Measurements from ENCODE around the gene HSD17B3. TPM values are rescaled to one million over a fixed set of nuclear protein-coding genes. Genes with fewer than 3 reads are reported as not detected.
"Not testable (repeated sequence)": the region's sequence is repeated elsewhere in the genome, so short reads cannot be mapped to it uniquely, and the experiment has no call there.

Gene HSD17B3
- total and polyA plus RNA-seq, 2 experiments from 2014 or later = not detected

DNA sequence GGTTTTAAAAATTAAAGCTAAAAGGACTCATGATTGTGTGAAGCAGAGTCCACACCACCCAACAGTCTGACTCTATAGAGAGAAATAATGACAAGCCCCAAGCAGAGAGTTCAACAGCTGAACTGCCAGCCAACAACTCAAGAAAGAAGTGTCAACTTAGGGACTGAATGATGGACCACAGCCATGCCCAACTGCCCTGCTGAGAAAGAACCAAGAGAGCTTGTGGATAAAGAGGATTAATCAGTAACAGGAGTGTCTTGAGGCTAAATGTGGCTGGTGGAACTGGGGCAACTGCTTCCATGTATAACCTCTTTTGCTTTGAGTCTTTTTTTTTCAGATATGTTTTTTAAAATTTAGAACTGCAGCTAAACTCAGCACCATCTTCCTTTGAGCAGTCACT lies 109.3 kb downstream of the HSD17B3 start:
- H3K4me3 ChIP-seq = no peak overlapping the region
- H3K36me3 ChIP-seq (ENCODE audit: insufficient read depth) = peaks cover 4% of the 10 kb centered on the region; the same call in 1 of the 2 replicates
- H3K9me3 Mint-ChIP-seq = peaks cover 33% of the 10 kb centered on the region
- H3K4me1 Mint-ChIP-seq = peaks cover 4% of the 10 kb centered on the region; the same call in 2 of the 3 replicates
- no peak overlapping the region for H3K27ac ChIP-seq (ENCODE audit: low read depth)
- ATAC-seq (no peak), DNase-seq (ENCODE audit: low spot score) (no peak)
- TF ChIP-seq JUNB (IDR thresholded peaks at IDR 0.05; ENCODE audit: unreplicated experiment) (no peak), EZH2phosphoT487 (IDR thresholded peaks at IDR 0.05; ENCODE audit: unreplicated experiment) (no peak), ZNF331 (CRISPR knock-in tag; IDR thresholded peaks at IDR 0.05; ENCODE audit: low read depth) (no peak), NANOG (IDR thresholded peaks at IDR 0.05; ENCODE audit: borderline replicate concordance) (no peak)
- TF ChIP-seq, protein P1, sequence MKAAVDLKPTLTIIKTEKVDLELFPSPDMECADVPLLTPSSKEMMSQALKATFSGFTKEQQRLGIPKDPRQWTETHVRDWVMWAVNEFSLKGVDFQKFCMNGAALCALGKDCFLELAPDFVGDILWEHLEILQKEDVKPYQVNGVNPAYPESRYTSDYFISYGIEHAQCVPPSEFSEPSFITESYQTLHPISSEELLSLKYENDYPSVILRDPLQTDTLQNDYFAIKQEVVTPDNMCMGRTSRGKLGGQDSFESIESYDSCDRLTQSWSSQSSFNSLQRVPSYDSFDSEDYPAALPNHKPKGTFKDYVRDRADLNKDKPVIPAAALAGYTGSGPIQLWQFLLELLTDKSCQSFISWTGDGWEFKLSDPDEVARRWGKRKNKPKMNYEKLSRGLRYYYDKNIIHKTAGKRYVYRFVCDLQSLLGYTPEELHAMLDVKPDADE (IDR thresholded peaks at IDR 0.05) = no peak
- TF ChIP-seq, protein P2, sequence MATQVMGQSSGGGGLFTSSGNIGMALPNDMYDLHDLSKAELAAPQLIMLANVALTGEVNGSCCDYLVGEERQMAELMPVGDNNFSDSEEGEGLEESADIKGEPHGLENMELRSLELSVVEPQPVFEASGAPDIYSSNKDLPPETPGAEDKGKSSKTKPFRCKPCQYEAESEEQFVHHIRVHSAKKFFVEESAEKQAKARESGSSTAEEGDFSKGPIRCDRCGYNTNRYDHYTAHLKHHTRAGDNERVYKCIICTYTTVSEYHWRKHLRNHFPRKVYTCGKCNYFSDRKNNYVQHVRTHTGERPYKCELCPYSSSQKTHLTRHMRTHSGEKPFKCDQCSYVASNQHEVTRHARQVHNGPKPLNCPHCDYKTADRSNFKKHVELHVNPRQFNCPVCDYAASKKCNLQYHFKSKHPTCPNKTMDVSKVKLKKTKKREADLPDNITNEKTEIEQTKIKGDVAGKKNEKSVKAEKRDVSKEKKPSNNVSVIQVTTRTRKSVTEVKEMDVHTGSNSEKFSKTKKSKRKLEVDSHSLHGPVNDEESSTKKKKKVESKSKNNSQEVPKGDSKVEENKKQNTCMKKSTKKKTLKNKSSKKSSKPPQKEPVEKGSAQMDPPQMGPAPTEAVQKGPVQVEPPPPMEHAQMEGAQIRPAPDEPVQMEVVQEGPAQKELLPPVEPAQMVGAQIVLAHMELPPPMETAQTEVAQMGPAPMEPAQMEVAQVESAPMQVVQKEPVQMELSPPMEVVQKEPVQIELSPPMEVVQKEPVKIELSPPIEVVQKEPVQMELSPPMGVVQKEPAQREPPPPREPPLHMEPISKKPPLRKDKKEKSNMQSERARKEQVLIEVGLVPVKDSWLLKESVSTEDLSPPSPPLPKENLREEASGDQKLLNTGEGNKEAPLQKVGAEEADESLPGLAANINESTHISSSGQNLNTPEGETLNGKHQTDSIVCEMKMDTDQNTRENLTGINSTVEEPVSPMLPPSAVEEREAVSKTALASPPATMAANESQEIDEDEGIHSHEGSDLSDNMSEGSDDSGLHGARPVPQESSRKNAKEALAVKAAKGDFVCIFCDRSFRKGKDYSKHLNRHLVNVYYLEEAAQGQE (IDR thresholded peaks at IDR 0.05; ENCODE audit: unreplicated experiment) = no peak
- H3K9me2 ChIP-seq (ENCODE audit: insufficient read depth) = peaks cover 15% of the 10 kb centered on the region
- no peak overlapping the region for H3K4me2 ChIP-seq
- no peak overlapping the region for H3K4me3 Mint-ChIP-seq
- H2AFZ ChIP-seq = no peak overlapping the region
- no peaks in the 10 kb centered on the region for H3K27me3 ChIP-seq (ENCODE audit: insufficient read depth)
- H3K36me3 Mint-ChIP-seq (ENCODE audit: low read depth) = peaks cover 22% of the 10 kb centered on the region
- no peaks in the 10 kb centered on the region for H3K79me2 ChIP-seq (replicated peaks; ENCODE audit: insufficient read depth)
- H3F3A ChIP-seq (replicated peaks; ENCODE audit: low read depth) = no peaks in the 10 kb centered on the region
- H3K27ac Mint-ChIP-seq = no peak overlapping the region
- no peaks in the 10 kb centered on the region for H4K20me1 ChIP-seq (replicated peaks; ENCODE audit: insufficient read depth)
- peaks cover 6% of the 10 kb centered on the region for H3K27me3 Mint-ChIP-seq (ENCODE audit: insufficient read depth, low read depth, poor library complexity)
- peaks cover 11% of the 10 kb centered on the region for H3K4me1 ChIP-seq (ENCODE audit: insufficient read depth)

DNA sequence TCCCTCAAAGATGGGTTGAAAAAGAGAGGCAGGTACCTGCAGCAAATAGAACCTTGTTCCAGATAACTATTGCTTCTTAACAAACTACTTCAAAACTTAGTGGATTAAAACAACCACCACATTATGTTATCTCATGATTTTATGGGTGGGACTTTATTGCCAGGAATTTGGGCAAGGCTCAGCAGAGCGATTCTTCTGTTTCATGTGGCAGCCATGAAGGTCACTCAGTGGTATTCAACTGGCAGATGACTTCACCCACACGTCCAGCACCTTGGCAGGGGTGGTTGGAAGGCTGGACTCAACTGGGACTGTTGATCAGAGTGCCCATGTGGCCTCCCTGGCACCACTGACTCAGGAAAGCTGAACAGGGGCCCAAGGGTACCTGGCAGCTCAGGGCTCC lies 112.0 kb downstream of the HSD17B3 start:
- H3K36me3 ChIP-seq (ENCODE audit: insufficient read depth) = peaks cover 4% of the 10 kb centered on the region; the same call in 1 of the 2 replicates
- H3K4me1 ChIP-seq (ENCODE audit: insufficient read depth) = peaks cover 24% of the 10 kb centered on the region
- no peak for DNase-seq (ENCODE audit: low spot score)
- no peak overlapping the region for H3K27ac Mint-ChIP-seq
- TF ChIP-seq POLR2AphosphoS5 (IDR thresholded peaks at IDR 0.05; ENCODE audit: low read depth) (no peak), ZNF331 (CRISPR knock-in tag; IDR thresholded peaks at IDR 0.05; ENCODE audit: low read depth) (peak; percentile 99)
- no peak overlapping the region for H3K4me2 ChIP-seq
- no peak overlapping the region for H3K4me3 ChIP-seq
- no peak overlapping the region for H2AFZ ChIP-seq
- no peak for ATAC-seq
- H3K27ac ChIP-seq (ENCODE audit: low read depth) = no peak overlapping the region
- peaks cover 18% of the 10 kb centered on the region for H3K4me1 Mint-ChIP-seq
- no peak overlapping the region for H3K4me3 Mint-ChIP-seq
- H3K9me3 Mint-ChIP-seq = peaks cover 36% of the 10 kb centered on the region
- H3K79me2 ChIP-seq (replicated peaks; ENCODE audit: insufficient read depth) = no peaks in the 10 kb centered on the region
- peaks cover 9% of the 10 kb centered on the region for H3K27me3 Mint-ChIP-seq (ENCODE audit: insufficient read depth, low read depth, poor library complexity)
- H3K27me3 ChIP-seq (ENCODE audit: insufficient read depth) = no peaks in the 10 kb centered on the region
- H3K36me3 Mint-ChIP-seq (ENCODE audit: low read depth) = peaks cover 26% of the 10 kb centered on the region
- no peaks in the 10 kb centered on the region for H4K20me1 ChIP-seq (replicated peaks; ENCODE audit: insufficient read depth)
- peaks cover 4% of the 10 kb centered on the region for H3K9me2 ChIP-seq (ENCODE audit: insufficient read depth)
- H3F3A ChIP-seq (replicated peaks; ENCODE audit: low read depth) = no peaks in the 10 kb centered on the region

DNA sequence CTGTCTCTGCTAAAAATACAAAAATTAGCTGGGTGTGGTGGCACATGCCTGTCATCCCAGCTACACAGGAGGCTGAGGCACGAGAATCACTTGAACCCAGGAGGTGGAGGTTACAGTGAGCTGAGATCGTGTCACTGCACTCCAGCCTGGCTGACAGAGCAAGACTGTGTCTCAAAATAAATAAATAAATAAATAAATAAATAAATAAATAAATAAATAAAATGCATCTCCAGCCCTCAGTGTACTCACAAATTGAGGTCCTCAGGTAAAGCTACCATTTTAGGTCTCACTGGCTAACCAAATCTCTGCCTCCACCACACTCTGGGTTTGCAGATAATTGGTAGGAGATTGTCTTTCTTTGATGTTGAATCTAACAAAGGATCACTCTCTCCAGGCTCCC lies 112.4 kb downstream of the HSD17B3 start:
- H3K36me3 ChIP-seq (ENCODE audit: insufficient read depth); H3K79me2 ChIP-seq (replicated peaks; ENCODE audit: insufficient read depth); H3K4me3 ChIP-seq; H3K27me3 Mint-ChIP-seq (ENCODE audit: insufficient read depth, low read depth, poor library complexity); H4K20me1 ChIP-seq (replicated peaks; ENCODE audit: insufficient read depth); H3K27me3 ChIP-seq (ENCODE audit: insufficient read depth); H3K27ac Mint-ChIP-seq; H3K27ac ChIP-seq (ENCODE audit: low read depth); ATAC-seq; H3K9me2 ChIP-seq (ENCODE audit: insufficient read depth); H3K4me3 Mint-ChIP-seq; H2AFZ ChIP-seq; H3K4me2 ChIP-seq; DNase-seq (ENCODE audit: low spot score); H3F3A ChIP-seq (replicated peaks; ENCODE audit: low read depth): not testable (repeated sequence)
- peaks cover 24% of the 10 kb centered on the region for H3K4me1 ChIP-seq (ENCODE audit: insufficient read depth)
- Mint-ChIP-seq H3K4me1 (peaks cover 18% of the 10 kb centered on the region), H3K36me3 (ENCODE audit: low read depth) (peaks cover 26% of the 10 kb centered on the region), H3K9me3 (peaks cover 36% of the 10 kb centered on the region)

Measured in GM23338 (cell line).